ENCODE results near the gene ATP7A. TPM values are rescaled to one million over a fixed set of nuclear protein-coding genes. Genes with fewer than 3 reads are reported as not detected.

Gene ATP7A
- total RNA-seq, 4 donors from 2014 or later, result 11.4 to 22.9 (median 14.4) TPM

- no peaks in the 10 kb centered on the region for H3K27me3 ChIP-seq
- H3K4me3 ChIP-seq (replicated peaks in 1 of 3), result no peak overlapping the region
- no peaks in the 10 kb centered on the region for H3K9me3 ChIP-seq
- no peak overlapping the region for H3K27ac ChIP-seq
- intact Hi-C loops (cut with DNase I), result no loop called here
- no peaks in the 10 kb centered on the region for H3K4me1 ChIP-seq
- peak in 1 of 2 donors; percentile 1 for DNase-seq
- H3K36me3 ChIP-seq, result no peaks in the 10 kb centered on the region
- TF ChIP-seq CTCF (IDR thresholded peaks at IDR 0.05), result no peak
- TF ChIP-seq POLR2A (IDR thresholded peaks at IDR 0.05), result no peak
- WGBS, 2 donors, result 17 to 32% methylated on average over 1 to 2 of the region's 2 CpGs
Measured at GRCh38 chrX:78092296-78092695, 181.8 kb downstream of the ATP7A start.

GRCh38 chrX:78098108-78098507, 187.6 kb downstream of the ATP7A start:
- no peak for TF ChIP-seq POLR2A (IDR thresholded peaks at IDR 0.05)
- Histone ChIP-seq H3K36me3 (no peaks in the 10 kb centered on the region), H3K4me1 (no peaks in the 10 kb centered on the region), H3K27ac (no peak overlapping the region), H3K27me3 (no peaks in the 10 kb centered on the region), H3K4me3 (replicated peaks in 1 of 3) (no peak overlapping the region), H3K9me3 (no peaks in the 10 kb centered on the region)
- intact Hi-C loops (cut with DNase I), result no loop called here
- no peak for DNase-seq

Small RNAs within 50 kb of the gene (small RNA-seq; reads per million reads assigned to genes)
- gene RN7SL460P, result not detected

Other genes starting within 250 kb of the ATP7A start
- 100 to 1,000 TPM in 3 of 4 donors, 10 to 100 TPM in 1; 96.2 to 211 (median 131) TPM for gene ATRX, start 124.5 kb upstream of the ATP7A start, total RNA-seq
- gene MAGT1, start 15.3 kb upstream of the ATP7A start, total RNA-seq, result 100 to 1,000 TPM in 3 of 4 donors, 10 to 100 TPM in 1; 85.1 to 156 (median 109) TPM
- 100 to 1,000 TPM; 283 to 627 (median 563) TPM for gene COX7B, start 11.2 kb upstream of the ATP7A start, total RNA-seq
- not detected for gene PGAM4, start 58.9 kb downstream of the ATP7A start, total RNA-seq
- 100 to 1,000 TPM; 110 to 252 (median 197) TPM for gene PGK1, start 193.6 kb downstream of the ATP7A start, total RNA-seq
- gene TAF9B, start 229.0 kb downstream of the ATP7A start, total RNA-seq, result 10 to 100 TPM; 23.0 to 35.2 (median 25.9) TPM